ENCODE results near the gene S100G.
A peak's percentile ranks its signal among the peaks of the same experiment; 100 is the strongest.

GRCh38 chrX:16671005-16671404, 21.0 kb downstream of the S100G start:
- no peak for TF ChIP-seq POLR2A (IDR thresholded peaks at IDR 0.05)
- peak in 3 of 6 experiments; percentile 19 to 47 (median 32) for TF ChIP-seq CTCF (IDR thresholded peaks at IDR 0.05)

Data from Peyer's patch (tissue), 4 donors.